ENCODE results near the gene DNAJB4.
"Not testable (repeated sequence)": the region's sequence is repeated elsewhere in the genome, so short reads cannot be mapped to it uniquely, and the experiment has no call there.

Gene DNAJB4

GRCh38 chr1:78055565-78056132 is 50.9 kb downstream of the DNAJB4 start:
- DNase-seq (ENCODE audit: low read depth, low spot score), result no peak
- no peak overlapping the region for H3K9ac ChIP-seq (ENCODE audit: insufficient read length)
- no peak for TF ChIP-seq POLR2AphosphoS5 (IDR thresholded peaks at IDR 0.05; ENCODE audit: borderline replicate concordance, low read depth, low read length)
- TF ChIP-seq EZH2 (IDR thresholded peaks at IDR 0.05), result no peak
- TF ChIP-seq FOXP2 (optimal IDR thresholded peaks at IDR 0.05; ENCODE audit: control extremely low read depth, extremely low read length, insufficient read depth), result no peak
- no peaks in the 10 kb centered on the region for H3K36me3 ChIP-seq (ENCODE audit: insufficient read depth, low read length)
- no peak overlapping the region for H3K27ac ChIP-seq
- H3K9me3 ChIP-seq (ENCODE audit: low read depth, low read length), result no peaks in the 10 kb centered on the region
- no peak overlapping the region for H3K4me3 ChIP-seq

- Histone ChIP-seq H3K9me3 (ENCODE audit: low read depth, low read length) (no peaks in the 10 kb centered on the region), H3K4me3 (no peak overlapping the region), H3K36me3 (ENCODE audit: insufficient read depth, low read length) (no peaks in the 10 kb centered on the region), H3K27ac (no peak overlapping the region), H3K9ac (ENCODE audit: insufficient read length) (no peak overlapping the region)
- DNase-seq (ENCODE audit: low read depth, low spot score), result no peak
- TF ChIP-seq FOXP2 (optimal IDR thresholded peaks at IDR 0.05; ENCODE audit: control extremely low read depth, extremely low read length, insufficient read depth) (no peak), POLR2AphosphoS5 (IDR thresholded peaks at IDR 0.05; ENCODE audit: borderline replicate concordance, low read depth, low read length) (no peak), EZH2 (IDR thresholded peaks at IDR 0.05) (no peak)
Observed at GRCh38 chr1:78058670-78059069, 53.9 kb downstream of the DNAJB4 start.

GRCh38 chr1:78060857-78061563 is 56.3 kb downstream of the DNAJB4 start:
- Histone ChIP-seq H3K9ac (ENCODE audit: insufficient read length) (no peak overlapping the region), H3K27ac (no peak overlapping the region), H3K36me3 (ENCODE audit: insufficient read depth, low read length) (no peaks in the 10 kb centered on the region), H3K4me3 (no peak overlapping the region), H3K9me3 (ENCODE audit: low read depth, low read length) (no peaks in the 10 kb centered on the region; the same call in 1 of the 2 replicates)
- DNase-seq (ENCODE audit: low read depth, low spot score), result no peak
- TF ChIP-seq FOXP2 (optimal IDR thresholded peaks at IDR 0.05; ENCODE audit: control extremely low read depth, extremely low read length, insufficient read depth) (no peak), EZH2 (IDR thresholded peaks at IDR 0.05) (no peak), POLR2AphosphoS5 (IDR thresholded peaks at IDR 0.05; ENCODE audit: borderline replicate concordance, low read depth, low read length) (no peak)

GRCh38 chr1:78061825-78062523 is 57.2 kb downstream of the DNAJB4 start:
- no peak overlapping the region for H3K9ac ChIP-seq (ENCODE audit: insufficient read length)
- TF ChIP-seq EZH2 (IDR thresholded peaks at IDR 0.05) (no peak), FOXP2 (optimal IDR thresholded peaks at IDR 0.05; ENCODE audit: control extremely low read depth, extremely low read length, insufficient read depth) (no peak), POLR2AphosphoS5 (IDR thresholded peaks at IDR 0.05; ENCODE audit: borderline replicate concordance, low read depth, low read length) (no peak)
- no peaks in the 10 kb centered on the region for H3K36me3 ChIP-seq (ENCODE audit: insufficient read depth, low read length)
- no peak overlapping the region for H3K4me3 ChIP-seq
- no peak overlapping the region for H3K27ac ChIP-seq
- DNase-seq (ENCODE audit: low read depth, low spot score), result no peak
- H3K9me3 ChIP-seq (ENCODE audit: low read depth, low read length), result no peaks in the 10 kb centered on the region; the same call in 1 of the 2 replicates

- H3K9ac ChIP-seq (ENCODE audit: insufficient read length); H3K9me3 ChIP-seq (ENCODE audit: low read depth, low read length); H3K36me3 ChIP-seq (ENCODE audit: insufficient read depth, low read length); DNase-seq (ENCODE audit: low read depth, low spot score); H3K4me3 ChIP-seq; H3K27ac ChIP-seq: not testable (repeated sequence)
Observed at GRCh38 chr1:78064886-78065285, 60.1 kb downstream of the DNAJB4 start.
